SJSA1 (cell line): ENCODE results near the gene LRRTM4. TPM values are rescaled to one million over a fixed set of nuclear protein-coding genes. Genes with fewer than 3 reads are reported as not detected.

Source experiments
- DNase-seq, 2 experiments: peaks; one replicate each; pipeline ENCODE4 v3.0.0-alpha.2; 2015 to 2020; ENCODE audit warnings: low spot score in 2 of 2, low read depth in 1 of 2
- H3K27ac ChIP-seq: fragments of 250-450 bp; sonication (Bioruptor Pico); 2 replicates; pipeline ENCODE4 v1.5.1; 2020; ENCODE audit warnings: mild to moderate bottlenecking, moderate library complexity
- H3K27me3 ChIP-seq: fragments of 250-450 bp; sonication (Bioruptor Pico); replicated peaks from 2 replicates; pipeline ENCODE4 v1.5.1; 2020; ENCODE audit warnings: mild to moderate bottlenecking, moderate library complexity
- H3K36me3 ChIP-seq: fragments of 250-450 bp; sonication (Bioruptor Pico); 2 replicates; pipeline ENCODE4 v1.5.1; 2020; ENCODE audit warnings: mild to moderate bottlenecking
- H3K4me1 ChIP-seq: fragments of 250-450 bp; sonication (Bioruptor Pico); replicated peaks from 2 replicates; pipeline ENCODE4 v1.6.1; 2021; ENCODE audit warnings: mild to moderate bottlenecking
- H3K4me3 ChIP-seq: fragments of 250-450 bp; sonication (Bioruptor Pico); 2 replicates; pipeline ENCODE4 v1.5.1; 2020; ENCODE audit warnings: mild to moderate bottlenecking
- H3K9me3 ChIP-seq: fragments of 250-450 bp; sonication (Bioruptor Pico); replicated peaks from 2 replicates; pipeline ENCODE4 v1.5.1; 2020; ENCODE audit warnings: mild to moderate bottlenecking
- total RNA-seq: library from RNA; depleted of rRNA; stranded (reverse); fragments of >200 nt; shearing (Covaris generic); gene quantifications from 2 replicates; pipeline ENCODE4 v1.2.3, GENCODE V29; 2014

The LRRTM4 gene
- total RNA-seq, 1 experiment from 2014 or later = not detected

- no peaks in the 10 kb centered on the region for H3K4me1 ChIP-seq
These were observed 9.0 kb downstream of the LRRTM4 start for GRCh38 chr2:77513191-77513590.

GRCh38 chr2:77512507-77512906 lies 9.7 kb downstream of the LRRTM4 start:
- no peaks in the 10 kb centered on the region for H3K36me3 ChIP-seq
- no peak overlapping the region for H3K4me3 ChIP-seq
- H3K9me3 ChIP-seq = no peaks in the 10 kb centered on the region
- H3K4me1 ChIP-seq = no peaks in the 10 kb centered on the region
- DNase-seq = no peak
- H3K27me3 ChIP-seq = no peaks in the 10 kb centered on the region
- no peak overlapping the region for H3K27ac ChIP-seq

More at GRCh38 chr2:77513191-77513590, 9.0 kb downstream of the LRRTM4 start:
- no peaks in the 10 kb centered on the region for H3K9me3 ChIP-seq
- no peak overlapping the region for H3K4me3 ChIP-seq
- H3K27me3 ChIP-seq = no peaks in the 10 kb centered on the region
- H3K36me3 ChIP-seq = no peaks in the 10 kb centered on the region
- H3K27ac ChIP-seq = no peak overlapping the region
- no peak for DNase-seq

- Histone ChIP-seq H3K9me3 (no peaks in the 10 kb centered on the region), H3K27ac (no peak overlapping the region), H3K36me3 (no peaks in the 10 kb centered on the region), H3K4me3 (no peak overlapping the region), H3K4me1 (no peaks in the 10 kb centered on the region), H3K27me3 (no peaks in the 10 kb centered on the region)
- DNase-seq = no peak
These were observed 13.7 kb downstream of the LRRTM4 start for GRCh38 chr2:77508511-77508910.

GRCh38 chr2:77507657-77508056 lies 14.5 kb downstream of the LRRTM4 start:
- Histone ChIP-seq H3K4me3 (no peak overlapping the region), H3K36me3 (no peaks in the 10 kb centered on the region), H3K9me3 (no peaks in the 10 kb centered on the region), H3K4me1 (no peaks in the 10 kb centered on the region), H3K27ac (no peak overlapping the region), H3K27me3 (no peaks in the 10 kb centered on the region)
- DNase-seq = no peak

- H3K9me3 ChIP-seq = no peaks in the 10 kb centered on the region
- DNase-seq = no peak
- H3K27me3 ChIP-seq = no peaks in the 10 kb centered on the region
- H3K36me3 ChIP-seq = no peaks in the 10 kb centered on the region
- H3K4me1 ChIP-seq = no peaks in the 10 kb centered on the region
- H3K27ac ChIP-seq = no peak overlapping the region
- H3K4me3 ChIP-seq = no peak overlapping the region
These were observed 34.0 kb downstream of the LRRTM4 start for GRCh38 chr2:77488141-77488540.

- Histone ChIP-seq H3K36me3 (no peaks in the 10 kb centered on the region), H3K27me3 (no peaks in the 10 kb centered on the region), H3K4me3 (no peak overlapping the region), H3K27ac (no peak overlapping the region), H3K4me1 (no peaks in the 10 kb centered on the region), H3K9me3 (no peaks in the 10 kb centered on the region)
- DNase-seq = no peak
These were observed 34.9 kb downstream of the LRRTM4 start for GRCh38 chr2:77487074-77487803.

GRCh38 chr2:77484026-77484425 lies 38.1 kb downstream of the LRRTM4 start:
- DNase-seq = no peak
- no peaks in the 10 kb centered on the region for H3K36me3 ChIP-seq
- H3K27me3 ChIP-seq = no peaks in the 10 kb centered on the region
- H3K4me3 ChIP-seq = no peak overlapping the region
- no peaks in the 10 kb centered on the region for H3K4me1 ChIP-seq
- H3K9me3 ChIP-seq = no peaks in the 10 kb centered on the region
- no peak overlapping the region for H3K27ac ChIP-seq

- no peak for DNase-seq
- Histone ChIP-seq H3K27me3 (no peaks in the 10 kb centered on the region), H3K9me3 (no peaks in the 10 kb centered on the region), H3K4me3 (no peak overlapping the region), H3K36me3 (no peaks in the 10 kb centered on the region), H3K27ac (no peak overlapping the region), H3K4me1 (no peaks in the 10 kb centered on the region)
These were observed 42.3 kb downstream of the LRRTM4 start for GRCh38 chr2:77479895-77480294.

- DNase-seq = no peak
- Histone ChIP-seq H3K36me3 (no peaks in the 10 kb centered on the region), H3K4me3 (no peak overlapping the region), H3K4me1 (no peaks in the 10 kb centered on the region), H3K27ac (no peak overlapping the region), H3K9me3 (no peaks in the 10 kb centered on the region), H3K27me3 (no peaks in the 10 kb centered on the region)
These were observed 42.8 kb downstream of the LRRTM4 start for GRCh38 chr2:77479395-77479794.

GRCh38 chr2:77470096-77470495 lies 52.1 kb downstream of the LRRTM4 start:
- Histone ChIP-seq H3K4me3 (no peak overlapping the region), H3K27me3 (no peaks in the 10 kb centered on the region), H3K9me3 (peaks cover 5% of the 10 kb centered on the region; the same call in 1 of the 2 replicates), H3K4me1 (no peaks in the 10 kb centered on the region), H3K36me3 (no peaks in the 10 kb centered on the region), H3K27ac (no peak overlapping the region)
- DNase-seq = no peak

GRCh38 chr2:77469106-77469505 lies 53.1 kb downstream of the LRRTM4 start:
- Histone ChIP-seq H3K9me3 (peaks cover 5% of the 10 kb centered on the region; the same call in 1 of the 2 replicates), H3K27ac (no peak overlapping the region), H3K36me3 (no peaks in the 10 kb centered on the region), H3K4me1 (no peaks in the 10 kb centered on the region), H3K27me3 (no peaks in the 10 kb centered on the region), H3K4me3 (no peak overlapping the region)
- DNase-seq = no peak

- Histone ChIP-seq H3K36me3 (no peaks in the 10 kb centered on the region), H3K4me1 (no peaks in the 10 kb centered on the region), H3K4me3 (no peak overlapping the region), H3K27me3 (no peaks in the 10 kb centered on the region), H3K9me3 (no peaks in the 10 kb centered on the region; the same call in 1 of the 2 replicates), H3K27ac (no peak overlapping the region)
- DNase-seq = no peak
These were observed 62.3 kb downstream of the LRRTM4 start for GRCh38 chr2:77459840-77460239.

- no peak for DNase-seq
- no peaks in the 10 kb centered on the region for H3K4me1 ChIP-seq
These were observed 64.0 kb downstream of the LRRTM4 start for GRCh38 chr2:77458216-77458615.

GRCh38 chr2:77457665-77458064 lies 64.5 kb downstream of the LRRTM4 start:
- no peak for DNase-seq
- Histone ChIP-seq H3K4me3 (no peak overlapping the region), H3K36me3 (no peaks in the 10 kb centered on the region), H3K9me3 (no peaks in the 10 kb centered on the region; the same call in 1 of the 2 replicates), H3K27ac (no peak overlapping the region), H3K4me1 (no peaks in the 10 kb centered on the region), H3K27me3 (no peaks in the 10 kb centered on the region)

More at GRCh38 chr2:77458216-77458615, 64.0 kb downstream of the LRRTM4 start:
- Histone ChIP-seq H3K9me3 (no peaks in the 10 kb centered on the region; the same call in 1 of the 2 replicates), H3K36me3 (no peaks in the 10 kb centered on the region), H3K4me3 (no peak overlapping the region), H3K27ac (no peak overlapping the region), H3K27me3 (no peaks in the 10 kb centered on the region)

- no peak for DNase-seq
- no peaks in the 10 kb centered on the region for H3K4me1 ChIP-seq
- no peak overlapping the region for H3K4me3 ChIP-seq
- no peak overlapping the region for H3K27ac ChIP-seq
- no peaks in the 10 kb centered on the region for H3K9me3 ChIP-seq
- H3K36me3 ChIP-seq = no peaks in the 10 kb centered on the region
- H3K27me3 ChIP-seq = no peaks in the 10 kb centered on the region
These were observed 79.1 kb downstream of the LRRTM4 start for GRCh38 chr2:77443076-77443475.
